Glutamatergic neuron (in vitro differentiated cells): ENCODE measurements around the gene FGF19. TPM values are rescaled to one million over a fixed set of nuclear protein-coding genes. Genes with fewer than 3 reads are reported as not detected.

ENCODE experiments used
- DNase-seq: peaks from one replicate; pipeline ENCODE4 v3.0.0; 2022
- H3K27ac Mint-ChIP-seq: one replicate; pipeline ENCODE4 v1.8.0; 2020; ENCODE audit warnings: mild to moderate bottlenecking, mixed read lengths, inconsistent platforms; ENCODE audit not compliant: unreplicated experiment
- H3K27me3 Mint-ChIP-seq: one replicate; pipeline ENCODE4 v1.8.0; 2020; ENCODE audit warnings: mild to moderate bottlenecking, moderate library complexity, mixed read lengths, inconsistent platforms; ENCODE audit not compliant: unreplicated experiment
- H3K36me3 Mint-ChIP-seq: one replicate; pipeline ENCODE4 v1.8.0; 2020; ENCODE audit warnings: mild to moderate bottlenecking, mixed read lengths, inconsistent platforms; ENCODE audit not compliant: unreplicated experiment
- H3K4me1 Mint-ChIP-seq: one replicate; pipeline ENCODE4 v1.8.0; 2020; ENCODE audit warnings: mild to moderate bottlenecking, low read depth, mixed read lengths, inconsistent platforms; ENCODE audit not compliant: unreplicated experiment
- H3K4me3 Mint-ChIP-seq: one replicate; pipeline ENCODE4 v1.8.0; 2020; ENCODE audit warnings: mild to moderate bottlenecking, mixed read lengths, inconsistent platforms; ENCODE audit not compliant: unreplicated experiment
- H3K9me3 Mint-ChIP-seq: one replicate; pipeline ENCODE4 v1.8.0; 2020; ENCODE audit warnings: mild to moderate bottlenecking, moderate library complexity, mixed read lengths, inconsistent platforms; ENCODE audit not compliant: unreplicated experiment
- total RNA-seq: library from RNA; stranded (reverse); fragmentation: NEBNext Ultra II Directional; extraction: Animal tissue kit (Norgen Biotek cat#: 25700); gene quantifications from one replicate; pipeline ENCODE4 v1.2.1, GENCODE V29; 2021; ENCODE audit not compliant: unreplicated experiment
- TF ChIP-seq, protein P1 (sequence below): fragments of 200-600 bp; sonication (generic); IDR thresholded peaks from one replicate; pipeline ENCODE4 v1.5.0; 2021; ENCODE audit not compliant: partially characterized antibody, unreplicated experiment

The FGF19 gene
- total RNA-seq, 1 donor from 2014 or later: 5.1 TPM

DNA sequence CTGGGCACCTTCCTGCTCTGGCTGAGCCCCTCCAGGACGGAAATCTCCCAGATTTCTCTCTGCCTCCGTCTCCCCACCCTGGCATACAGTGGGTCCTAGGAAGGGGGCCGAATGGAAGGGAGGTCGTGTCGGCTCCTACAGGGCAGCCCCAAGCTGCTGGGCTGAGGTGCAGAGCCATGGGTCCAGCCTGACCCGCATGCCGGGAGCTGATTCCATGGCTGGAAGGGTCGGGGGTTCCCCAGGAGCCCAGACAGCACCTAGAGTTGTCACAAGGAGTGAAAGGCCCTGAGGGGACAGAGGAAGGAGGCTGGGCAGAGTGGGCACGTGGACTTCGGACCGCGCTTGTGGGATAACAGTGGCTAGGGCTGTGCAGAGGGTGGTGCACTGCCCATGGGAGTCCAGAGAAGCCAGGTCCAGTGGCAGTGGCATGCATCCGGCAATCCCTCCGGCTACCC lies 46.3 kb downstream of the FGF19 start:
- peaks cover 2% of the 10 kb centered on the region for H3K4me1 Mint-ChIP-seq
- DNase-seq: no peak
- no peaks in the 10 kb centered on the region for H3K36me3 Mint-ChIP-seq
- H3K27ac Mint-ChIP-seq: no peak overlapping the region
- H3K27me3 Mint-ChIP-seq: peaks cover 7% of the 10 kb centered on the region
- H3K9me3 Mint-ChIP-seq: peaks cover 2% of the 10 kb centered on the region
- no peak overlapping the region for H3K4me3 Mint-ChIP-seq
- TF ChIP-seq, protein P1, sequence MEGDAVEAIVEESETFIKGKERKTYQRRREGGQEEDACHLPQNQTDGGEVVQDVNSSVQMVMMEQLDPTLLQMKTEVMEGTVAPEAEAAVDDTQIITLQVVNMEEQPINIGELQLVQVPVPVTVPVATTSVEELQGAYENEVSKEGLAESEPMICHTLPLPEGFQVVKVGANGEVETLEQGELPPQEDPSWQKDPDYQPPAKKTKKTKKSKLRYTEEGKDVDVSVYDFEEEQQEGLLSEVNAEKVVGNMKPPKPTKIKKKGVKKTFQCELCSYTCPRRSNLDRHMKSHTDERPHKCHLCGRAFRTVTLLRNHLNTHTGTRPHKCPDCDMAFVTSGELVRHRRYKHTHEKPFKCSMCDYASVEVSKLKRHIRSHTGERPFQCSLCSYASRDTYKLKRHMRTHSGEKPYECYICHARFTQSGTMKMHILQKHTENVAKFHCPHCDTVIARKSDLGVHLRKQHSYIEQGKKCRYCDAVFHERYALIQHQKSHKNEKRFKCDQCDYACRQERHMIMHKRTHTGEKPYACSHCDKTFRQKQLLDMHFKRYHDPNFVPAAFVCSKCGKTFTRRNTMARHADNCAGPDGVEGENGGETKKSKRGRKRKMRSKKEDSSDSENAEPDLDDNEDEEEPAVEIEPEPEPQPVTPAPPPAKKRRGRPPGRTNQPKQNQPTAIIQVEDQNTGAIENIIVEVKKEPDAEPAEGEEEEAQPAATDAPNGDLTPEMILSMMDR: no peak

DNA sequence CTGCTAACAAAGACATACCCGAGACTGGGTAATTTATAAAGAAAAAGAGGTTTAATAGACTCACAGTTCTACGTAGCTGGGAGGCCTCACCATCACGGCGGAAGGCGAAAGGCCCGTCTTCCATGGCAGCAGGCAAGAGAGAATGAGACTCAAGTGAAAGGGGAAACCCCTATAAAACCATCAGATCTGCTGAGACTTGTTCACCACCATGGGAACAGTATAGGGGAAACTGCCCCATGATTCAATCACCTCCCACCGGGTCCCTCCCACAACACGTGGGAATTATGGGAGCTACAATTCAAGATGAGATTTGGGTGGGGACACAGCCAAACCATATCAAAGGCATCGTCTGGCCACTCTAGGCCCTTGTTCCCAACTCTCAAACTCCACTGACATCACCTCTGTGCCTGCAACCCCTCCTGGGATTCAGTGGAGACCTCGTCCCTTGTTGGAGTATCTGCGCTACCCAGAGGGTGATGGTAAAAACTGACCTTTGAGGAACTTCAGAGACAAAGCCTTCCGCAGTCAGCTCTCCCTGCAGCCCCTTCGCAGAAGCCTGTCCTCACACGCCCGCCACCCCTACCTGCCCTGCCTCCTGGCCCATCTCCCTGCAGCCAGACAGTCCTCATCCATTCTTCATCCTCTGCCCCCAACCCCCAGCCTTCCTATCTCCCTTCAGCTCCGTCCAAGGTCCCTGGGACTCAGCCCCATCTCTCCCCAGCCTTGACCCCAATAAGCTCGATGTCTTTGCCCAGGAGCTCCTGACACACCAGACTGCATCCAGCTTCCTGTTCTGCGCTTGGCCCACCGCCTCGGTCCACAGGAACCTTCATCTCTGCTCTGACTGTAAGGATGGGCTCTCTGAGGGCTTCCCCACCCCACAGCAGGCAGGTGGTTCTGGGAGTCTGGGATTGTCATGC lies 47.0 kb downstream of the FGF19 start:
- Mint-ChIP-seq H3K27ac (no peak overlapping the region), H3K9me3 (peaks cover 2% of the 10 kb centered on the region), H3K36me3 (no peaks in the 10 kb centered on the region), H3K4me3 (no peak overlapping the region), H3K4me1 (peaks cover 2% of the 10 kb centered on the region), H3K27me3 (peaks cover 9% of the 10 kb centered on the region)
- TF ChIP-seq, protein P1: no peak
- no peak for DNase-seq

DNA sequence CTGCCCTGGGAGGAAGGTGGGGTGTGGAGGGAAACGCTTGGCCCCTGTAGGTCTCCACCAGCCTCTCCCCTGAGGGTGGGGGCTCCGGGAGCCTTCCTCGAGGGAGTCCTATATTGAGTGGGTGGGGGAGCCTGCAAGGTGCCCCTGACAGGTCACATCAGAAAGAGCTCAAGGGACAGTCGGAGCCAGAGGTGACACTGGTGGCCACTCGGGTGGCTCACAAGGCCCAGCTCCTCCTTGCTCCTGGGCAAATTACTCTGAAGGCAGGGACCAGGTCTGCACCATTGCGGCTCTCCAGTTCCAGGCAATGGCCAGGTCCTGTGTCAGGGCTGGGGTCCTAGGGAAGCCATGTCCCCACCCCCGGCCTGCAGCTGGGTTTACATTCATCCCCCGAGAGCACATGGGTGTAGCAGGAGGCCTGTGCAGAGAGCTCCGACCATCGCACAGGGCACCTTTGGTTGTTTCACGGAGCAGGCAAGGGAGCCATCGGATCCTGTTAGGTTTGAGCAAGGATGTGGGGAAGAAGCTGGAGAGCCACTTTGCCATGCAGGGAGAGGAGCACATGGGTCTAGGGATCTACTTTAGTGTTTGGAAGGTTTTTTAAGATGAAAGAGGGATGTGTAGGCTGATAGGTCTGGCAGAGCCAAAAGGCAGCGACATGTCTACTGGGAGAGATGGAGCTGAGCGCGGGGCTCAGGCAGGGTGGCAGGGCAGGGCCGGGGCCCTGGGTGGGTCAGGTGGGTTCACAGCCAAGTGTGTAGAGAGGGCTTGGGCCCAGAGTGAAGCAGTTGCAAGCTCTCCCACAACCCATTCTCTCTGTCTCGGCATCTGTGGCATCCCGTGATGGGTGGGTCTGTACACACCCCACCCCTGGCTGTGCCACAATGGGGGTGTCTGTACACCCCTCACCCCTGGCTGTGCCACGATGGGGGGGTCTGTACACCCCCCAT lies 48.1 kb downstream of the FGF19 start:
- Mint-ChIP-seq H3K4me3 (no peak overlapping the region), H3K4me1 (peaks cover 2% of the 10 kb centered on the region)
- no peak for DNase-seq

DNA sequence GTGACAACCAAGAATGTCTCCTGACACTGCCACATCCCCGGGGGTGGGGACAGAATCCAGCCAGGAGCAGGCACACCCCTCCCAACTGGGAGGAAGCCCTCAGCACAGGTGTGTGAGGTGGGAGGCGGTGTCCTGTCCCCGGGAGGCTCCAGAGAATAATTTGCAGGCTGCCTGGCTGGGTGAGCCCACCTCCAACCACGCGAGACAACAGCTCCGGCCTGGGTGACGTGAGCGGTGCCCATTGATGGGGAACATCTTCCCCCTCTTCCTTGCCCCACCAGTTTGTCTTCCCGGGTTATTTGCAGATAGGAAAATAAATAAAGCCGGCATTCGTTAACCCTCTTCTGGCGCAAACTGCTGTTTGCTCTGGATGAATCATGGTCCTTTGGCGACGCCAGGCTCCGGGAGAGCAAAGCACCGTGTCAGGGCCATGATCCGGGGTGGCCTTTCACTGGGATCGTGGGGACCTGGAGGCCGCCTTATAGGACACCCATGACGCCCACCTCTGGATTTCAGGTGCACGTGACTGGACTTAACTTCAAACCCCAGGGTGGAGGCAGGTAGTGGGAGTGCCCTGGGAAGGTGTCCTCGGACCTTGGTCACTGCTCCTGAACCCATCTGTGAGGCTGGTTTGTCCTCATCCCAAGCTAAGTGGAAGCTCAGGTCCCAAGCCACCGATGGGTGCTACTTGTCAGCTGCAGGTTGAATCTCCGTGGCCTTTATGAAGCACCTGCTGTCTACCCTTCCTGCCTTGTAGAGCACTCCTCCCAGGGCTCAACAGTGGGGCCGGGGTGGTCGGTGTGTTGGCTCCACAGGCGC lies 49.0 kb downstream of the FGF19 start:
- TF ChIP-seq, protein P1: no peak

More for the DNA sequence above, 48.1 kb downstream of the FGF19 start:
- Mint-ChIP-seq H3K9me3 (peaks cover 2% of the 10 kb centered on the region), H3K27me3 (peaks cover 9% of the 10 kb centered on the region), H3K27ac (no peak overlapping the region), H3K36me3 (no peaks in the 10 kb centered on the region)
- TF ChIP-seq, protein P1: no peak

More for the DNA sequence above, 49.0 kb downstream of the FGF19 start:
- no peak overlapping the region for H3K27ac Mint-ChIP-seq
- no peak overlapping the region for H3K4me3 Mint-ChIP-seq
- no peak for DNase-seq
- H3K4me1 Mint-ChIP-seq: peaks cover 2% of the 10 kb centered on the region
- peaks cover 2% of the 10 kb centered on the region for H3K9me3 Mint-ChIP-seq
- no peaks in the 10 kb centered on the region for H3K36me3 Mint-ChIP-seq
- peaks cover 9% of the 10 kb centered on the region for H3K27me3 Mint-ChIP-seq
